Ecto neural progenitor cell (in vitro differentiated cells): ENCODE measurements around the gene NDST4.
"Not testable (repeated sequence)": the region's sequence is repeated elsewhere in the genome, so short reads cannot be mapped to it uniquely, and the experiment has no call there.

Source experiments
- DNase-seq: peaks from one replicate; pipeline ENCODE4 v3.0.0-alpha.2; 2018; ENCODE audit warnings: low spot score

NDST4 gene

GRCh38 chr4:115053313-115053712, 60.1 kb downstream of the NDST4 start:
- no peak for DNase-seq

- DNase-seq = no peak
Measured at GRCh38 chr4:115042496-115042895, 70.9 kb downstream of the NDST4 start.

DNA sequence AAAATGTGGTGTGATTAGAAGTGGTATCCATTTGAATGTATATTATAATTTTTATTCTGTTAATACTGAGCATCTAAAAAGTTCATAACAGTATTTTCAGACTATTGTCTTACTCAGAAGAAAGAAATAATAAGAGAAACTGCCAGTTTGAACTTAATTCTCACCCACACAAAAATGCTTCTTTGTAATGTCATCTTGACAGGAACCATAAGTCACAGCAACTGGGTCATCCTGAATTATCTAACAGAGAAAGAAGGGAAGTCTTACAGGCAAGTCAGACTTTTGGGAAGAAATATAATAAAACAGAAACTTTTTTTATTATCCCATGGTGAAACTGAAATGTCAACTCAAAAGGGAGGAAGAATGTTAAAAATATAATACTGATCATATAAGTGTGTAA, 83.1 kb downstream of the NDST4 start:
- no peak for DNase-seq

GRCh38 chr4:115028682-115029410, 84.6 kb downstream of the NDST4 start:
- DNase-seq = no peak

DNA sequence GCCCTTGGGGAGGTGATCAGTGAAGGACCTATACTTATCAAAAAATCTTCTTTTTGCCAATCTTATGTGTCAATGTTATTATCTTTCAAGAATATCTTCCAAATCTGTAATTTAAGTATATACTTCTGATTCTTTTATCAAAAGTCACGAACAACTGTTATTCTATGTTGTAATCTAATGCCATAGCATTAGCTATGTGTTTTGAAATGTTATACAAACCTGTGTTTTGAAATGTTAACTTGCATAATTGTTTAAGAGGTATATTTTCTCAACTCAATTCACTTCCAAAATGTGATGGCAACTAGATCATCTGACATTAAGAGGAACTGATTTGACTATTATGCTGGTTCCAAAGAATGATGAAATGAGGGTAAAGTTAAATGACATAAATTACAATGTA, 113.5 kb downstream of the NDST4 start:
- no peak for DNase-seq

DNA sequence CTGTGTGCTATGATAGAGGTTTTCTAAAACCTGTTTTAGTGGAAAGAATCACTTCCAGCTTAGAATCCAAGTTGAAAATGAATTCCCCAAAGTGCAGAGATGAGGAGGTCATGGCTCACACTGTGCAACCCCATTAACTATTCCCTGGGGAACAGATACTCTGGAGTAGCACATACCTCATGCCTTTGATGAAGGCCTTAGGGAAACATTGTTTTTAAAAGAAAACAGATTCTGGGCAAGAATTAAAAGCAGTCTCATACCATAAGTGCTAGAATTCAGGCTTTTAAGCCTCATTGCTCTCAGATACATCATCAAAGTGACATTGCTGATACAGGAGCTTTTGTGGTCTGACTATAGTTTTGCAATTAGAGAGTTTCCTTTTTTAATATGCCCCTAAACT, 115.1 kb downstream of the NDST4 start:
- DNase-seq = no peak

DNA sequence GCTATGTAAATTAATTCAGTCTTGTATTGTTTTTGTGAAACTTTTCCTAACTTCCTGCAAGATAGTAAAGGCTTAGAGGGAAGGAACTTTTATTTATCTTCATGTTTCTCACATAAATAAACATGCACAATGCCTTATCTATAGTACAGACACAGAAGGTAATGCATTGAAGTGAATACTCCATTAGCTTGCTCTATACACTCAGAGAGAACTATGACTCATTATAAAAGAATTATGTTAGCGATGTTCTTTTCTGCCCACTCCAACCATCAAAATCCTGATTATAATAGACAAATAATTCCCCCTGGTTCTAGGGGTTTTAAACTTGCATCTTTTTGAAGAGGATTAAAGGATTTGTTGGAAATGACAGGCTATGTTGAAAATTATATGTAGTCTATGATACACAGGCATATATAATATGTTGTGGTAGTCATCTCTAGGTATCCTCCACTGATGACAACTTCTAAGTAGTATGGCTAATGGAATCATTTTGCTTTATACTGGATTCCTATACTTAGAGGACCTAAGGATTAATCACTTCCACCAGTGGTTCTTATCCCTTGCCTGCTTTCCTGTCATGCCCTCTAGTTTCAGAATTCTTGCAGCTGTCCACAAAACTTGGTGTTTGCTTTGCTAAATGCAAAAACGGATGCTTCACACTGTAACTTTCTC, 115.7 kb downstream of the NDST4 start:
- no peak for DNase-seq

DNA sequence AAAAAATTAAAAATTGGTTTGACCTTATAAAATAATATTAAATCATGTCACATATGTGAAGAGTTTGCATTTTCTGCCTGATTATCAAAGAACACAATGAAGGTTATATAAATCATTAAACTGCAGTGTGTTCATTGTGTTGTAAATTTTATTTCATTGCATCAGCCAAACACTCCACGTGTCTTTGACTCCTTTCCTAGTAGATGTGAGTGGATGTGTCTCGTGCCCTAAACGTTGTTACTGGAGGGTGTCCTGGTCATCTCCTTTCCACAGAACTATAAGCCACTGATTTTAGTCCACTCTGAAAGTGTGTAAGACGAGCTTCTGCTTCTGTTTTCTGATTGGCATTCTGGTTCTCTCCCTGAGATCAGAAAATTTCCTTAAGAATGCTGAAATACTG, 127.3 kb downstream of the NDST4 start:
- no peak for DNase-seq

DNA sequence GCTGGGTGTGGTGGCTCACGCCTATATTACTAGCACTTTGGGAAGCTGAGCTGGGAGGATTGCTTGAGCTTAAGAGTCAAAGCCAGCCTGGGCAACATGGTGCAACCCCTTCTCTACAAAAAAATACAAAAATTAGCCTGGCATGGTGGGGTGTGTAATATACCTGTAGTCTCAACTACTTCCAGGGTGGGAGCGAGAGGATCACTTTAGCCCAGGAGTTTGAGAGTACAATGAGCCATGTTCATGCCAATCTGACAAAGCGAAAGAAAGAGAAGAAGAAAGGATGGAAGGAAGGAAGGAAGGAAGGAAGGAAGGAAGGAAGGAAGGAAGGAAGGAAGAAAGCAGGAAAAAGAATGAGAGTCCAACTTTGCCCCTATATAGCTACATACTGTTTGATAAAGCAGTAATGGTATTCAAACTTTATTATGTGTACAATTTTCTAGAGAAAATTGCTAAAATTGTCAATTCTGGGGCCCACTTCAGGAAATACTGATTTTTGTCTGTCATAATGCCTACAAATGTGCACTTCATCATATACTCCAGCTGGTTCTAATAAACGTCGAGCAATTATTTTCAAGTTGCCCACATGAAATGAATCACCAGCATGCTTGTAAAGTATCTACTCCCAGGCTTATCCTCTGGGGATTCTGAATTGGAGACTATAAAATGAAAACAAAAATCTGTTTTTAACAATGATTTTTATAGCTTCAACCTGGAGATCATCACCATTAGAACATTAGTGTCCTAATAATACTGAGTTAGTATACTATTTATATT, 132.3 kb downstream of the NDST4 start:
- no peak for DNase-seq

DNA sequence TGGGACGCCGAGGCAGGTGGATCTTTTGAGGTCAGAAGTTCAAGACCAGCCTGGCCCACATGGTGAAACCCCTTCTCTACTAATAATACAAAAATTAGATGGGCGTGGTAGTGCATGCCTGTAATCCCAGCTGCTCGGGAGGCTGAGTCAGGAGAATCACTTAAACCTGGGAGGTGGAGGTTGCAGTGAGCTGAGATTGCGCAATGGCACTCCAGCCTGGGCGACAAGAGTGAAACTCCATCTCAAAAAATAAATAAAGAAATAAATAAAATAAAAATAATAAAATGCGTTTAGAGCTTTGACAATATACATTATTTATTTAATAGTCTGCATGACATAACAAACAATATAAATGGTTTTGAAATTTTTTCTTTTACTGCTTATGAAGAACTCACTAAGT, 133.0 kb downstream of the NDST4 start:
- DNase-seq = not testable (repeated sequence)

DNA sequence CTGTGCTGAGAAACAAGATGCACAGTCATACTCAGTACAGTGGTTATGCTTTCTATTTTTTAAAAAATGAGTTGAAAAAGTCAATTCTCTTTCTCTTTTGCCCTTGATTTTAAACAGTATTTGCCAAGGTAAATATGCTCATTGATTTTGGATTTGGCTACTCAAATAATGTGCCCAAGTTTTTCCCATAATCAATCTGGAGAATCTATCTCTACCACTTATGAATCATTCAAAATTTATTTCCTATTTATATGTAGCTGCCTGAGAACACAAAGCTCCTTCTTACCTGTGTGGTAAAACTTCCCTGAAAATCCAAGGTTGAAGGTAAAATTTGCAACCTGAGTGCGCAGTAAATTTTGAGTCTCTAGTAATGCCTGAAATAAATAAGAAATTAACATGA, 136.5 kb downstream of the NDST4 start:
- DNase-seq = no peak

- no peak for DNase-seq
Measured at GRCh38 chr4:114964026-114964425, 149.4 kb downstream of the NDST4 start.

DNA sequence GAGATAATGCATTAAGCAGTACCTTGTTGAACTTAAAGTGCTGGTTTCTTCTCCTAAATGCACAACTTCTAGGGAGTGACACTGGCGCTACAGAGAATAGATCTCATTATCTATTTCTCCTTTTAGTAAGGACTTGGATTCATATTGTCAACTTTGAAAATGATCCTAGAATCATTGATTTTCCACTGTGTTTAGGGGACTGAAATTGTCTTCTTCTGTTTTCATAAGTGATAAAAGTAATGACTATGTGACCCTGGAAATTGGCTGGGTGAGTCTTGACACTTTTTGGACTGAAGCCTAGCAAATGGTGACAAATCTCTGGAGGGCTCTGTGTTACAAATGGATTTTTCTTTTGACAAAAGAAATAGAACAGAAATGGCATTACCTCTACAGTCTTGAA, 167.8 kb downstream of the NDST4 start:
- DNase-seq = no peak

GRCh38 chr4:114941503-114941902, 171.9 kb downstream of the NDST4 start:
- DNase-seq = no peak

DNA sequence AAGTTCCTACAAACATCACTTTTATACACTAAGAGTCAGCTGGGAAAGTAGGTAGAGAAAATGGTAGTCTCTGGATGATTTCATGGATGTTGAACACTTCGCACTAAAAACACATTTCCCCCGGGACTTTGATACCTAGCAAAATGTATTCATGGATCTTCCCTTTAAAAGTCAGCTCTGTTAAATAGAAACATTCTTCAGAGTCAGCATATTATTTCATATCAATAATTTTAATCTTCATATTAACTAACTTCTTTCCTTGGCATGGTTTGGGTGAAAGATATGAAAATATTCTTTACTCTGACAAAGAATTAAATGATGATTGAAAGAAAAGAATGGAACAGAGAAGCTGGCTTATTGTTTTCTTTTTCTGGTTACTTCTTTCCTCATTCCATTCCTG, 185.5 kb downstream of the NDST4 start:
- DNase-seq = no peak

DNA sequence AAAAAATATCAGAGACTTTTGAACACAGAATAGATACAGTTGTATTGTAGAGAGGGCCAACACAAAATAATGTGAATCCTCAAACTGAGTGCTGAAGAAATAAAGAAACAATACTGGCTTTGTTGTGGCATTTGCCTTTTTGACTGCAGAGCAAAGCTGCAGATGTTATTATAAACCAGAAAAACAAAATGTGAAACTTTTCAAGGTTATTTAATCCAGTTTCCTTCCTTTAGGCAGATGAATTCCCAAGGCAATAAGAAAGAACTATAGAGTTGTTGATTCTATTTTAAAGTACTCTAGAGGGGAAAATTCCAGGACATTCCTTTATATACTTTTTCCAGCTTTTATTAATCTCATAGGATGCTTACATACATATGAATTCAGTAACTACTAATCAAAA, 186.8 kb downstream of the NDST4 start:
- DNase-seq = no peak

DNA sequence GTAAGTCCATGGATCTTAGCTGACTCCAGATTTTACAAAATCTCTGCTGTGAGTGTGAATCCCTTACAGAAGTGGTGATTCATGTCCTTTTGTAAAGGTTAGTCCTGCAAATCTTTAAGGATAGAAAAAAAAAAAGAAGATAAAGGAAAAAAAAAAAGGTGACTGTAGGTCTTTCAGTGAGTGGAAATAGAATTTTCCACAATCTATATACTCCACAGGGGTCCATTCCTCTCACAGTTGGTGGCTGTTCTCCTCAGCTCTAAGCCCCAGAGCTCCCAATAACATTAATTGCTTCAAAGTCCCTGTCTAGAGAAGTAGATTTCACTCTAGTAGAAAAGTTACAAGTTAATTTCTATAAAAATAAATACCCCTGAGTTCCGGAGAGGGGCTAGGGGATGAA, 189.1 kb downstream of the NDST4 start:
- DNase-seq = no peak

GRCh38 chr4:114922592-114922933, 190.9 kb downstream of the NDST4 start:
- no peak for DNase-seq

GRCh38 chr4:114921790-114922591, 191.4 kb downstream of the NDST4 start:
- no peak for DNase-seq

DNA sequence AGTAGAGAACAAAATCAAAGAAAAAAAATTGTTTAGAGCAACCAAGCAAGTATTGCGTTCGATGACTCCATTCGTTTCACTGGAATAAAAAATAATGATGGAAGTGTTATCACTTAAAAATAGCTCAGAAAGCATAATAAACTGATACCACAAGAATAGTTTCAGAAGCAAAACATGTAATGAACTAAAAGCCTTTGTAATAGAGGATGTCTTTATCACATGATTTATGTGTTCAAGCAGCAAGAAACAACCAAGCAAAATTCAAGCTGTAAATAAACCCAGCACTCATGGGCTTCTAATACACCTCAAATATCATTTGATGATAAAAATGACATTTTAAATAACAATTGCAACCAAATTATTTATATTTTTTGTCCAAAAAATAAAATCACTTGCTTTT, 192.2 kb downstream of the NDST4 start:
- no peak for DNase-seq

DNA sequence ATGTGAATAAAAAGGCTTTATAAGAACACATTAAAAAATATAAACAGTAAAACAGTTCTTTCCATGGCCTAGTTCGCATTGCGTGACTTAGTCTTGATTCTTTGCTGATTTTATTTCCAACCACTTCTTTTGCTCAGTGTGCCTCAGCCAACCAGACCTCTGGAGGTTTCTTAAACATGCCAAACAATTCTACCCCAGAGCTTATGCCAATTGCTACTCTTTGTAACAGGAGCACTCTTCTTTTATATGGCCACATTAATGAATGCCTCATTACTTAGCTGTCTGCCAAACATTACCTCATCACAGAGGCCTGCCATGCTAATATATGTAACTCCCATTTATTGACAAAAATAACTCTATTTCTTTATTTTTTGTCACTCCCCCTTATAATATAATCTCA, 202.3 kb downstream of the NDST4 start:
- DNase-seq = no peak

DNA sequence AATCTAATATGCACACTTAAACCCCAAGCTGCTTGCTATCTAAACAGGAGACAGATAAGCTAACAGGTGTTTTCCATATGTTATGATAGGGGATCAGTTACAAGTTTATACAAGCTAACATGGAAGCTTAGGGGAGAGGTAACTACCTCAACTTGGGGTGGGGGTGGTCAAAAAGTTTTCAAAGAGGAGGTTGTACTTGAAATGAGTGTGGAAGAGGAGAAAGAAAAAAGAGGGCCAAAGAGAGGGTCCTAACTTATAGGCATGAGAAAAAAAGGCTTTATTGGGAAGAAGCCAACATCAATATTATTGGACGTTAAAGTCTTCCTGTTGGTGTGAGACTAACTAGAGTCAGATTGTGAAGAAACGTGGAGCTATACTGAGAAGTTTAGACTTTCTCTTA, 205.9 kb downstream of the NDST4 start:
- no peak for DNase-seq

GRCh38 chr4:114905017-114905416, 208.4 kb downstream of the NDST4 start:
- DNase-seq = no peak
